Prostate gland (tissue), 2 donors: ENCODE data around the gene EP400.

Experiments
- POLR2A ChIP-seq: fragments of 450-650 bp; IDR thresholded peaks from one replicate; pipeline ENCODE4 v1.6.1; 2016; ENCODE audit warnings: antibody characterized with exemption, mild to moderate bottlenecking
- TF ChIP-seq, protein P1 (sequence below), 4 experiments: fragments of 200-600 bp in 2 of 4; fragments of 450-650 bp in 2 of 4; sonication (generic) in 2 of 4; IDR thresholded peaks; 1 replicate in 3 of 4; 2 replicates in 1 of 4; pipeline ENCODE4 v1.5.1; 2016 to 2019; ENCODE audit warnings: antibody characterized with exemption in 4 of 4, mild to moderate bottlenecking in 2 of 4, moderate library complexity in 2 of 4

DNA sequence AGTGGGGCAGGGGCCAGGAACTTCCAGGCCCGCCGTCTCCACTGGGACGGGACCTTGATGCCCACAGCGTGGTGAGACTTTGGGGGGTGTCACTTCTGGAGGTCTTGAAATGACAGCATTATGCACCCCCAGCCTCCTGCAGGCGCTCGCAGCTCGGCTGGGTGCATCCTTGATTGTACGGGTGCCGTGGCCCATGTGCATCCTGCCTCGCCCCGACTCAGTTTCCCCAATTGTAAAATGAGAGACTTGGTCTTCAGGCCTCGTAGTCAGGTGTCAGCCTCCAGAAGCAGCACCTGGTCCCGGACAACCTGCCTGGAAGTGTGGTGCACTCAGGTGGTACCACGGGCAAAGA, 29.6 kb upstream of the EP400 start:
- TF ChIP-seq POLR2A: no peak
- TF ChIP-seq, protein P1, sequence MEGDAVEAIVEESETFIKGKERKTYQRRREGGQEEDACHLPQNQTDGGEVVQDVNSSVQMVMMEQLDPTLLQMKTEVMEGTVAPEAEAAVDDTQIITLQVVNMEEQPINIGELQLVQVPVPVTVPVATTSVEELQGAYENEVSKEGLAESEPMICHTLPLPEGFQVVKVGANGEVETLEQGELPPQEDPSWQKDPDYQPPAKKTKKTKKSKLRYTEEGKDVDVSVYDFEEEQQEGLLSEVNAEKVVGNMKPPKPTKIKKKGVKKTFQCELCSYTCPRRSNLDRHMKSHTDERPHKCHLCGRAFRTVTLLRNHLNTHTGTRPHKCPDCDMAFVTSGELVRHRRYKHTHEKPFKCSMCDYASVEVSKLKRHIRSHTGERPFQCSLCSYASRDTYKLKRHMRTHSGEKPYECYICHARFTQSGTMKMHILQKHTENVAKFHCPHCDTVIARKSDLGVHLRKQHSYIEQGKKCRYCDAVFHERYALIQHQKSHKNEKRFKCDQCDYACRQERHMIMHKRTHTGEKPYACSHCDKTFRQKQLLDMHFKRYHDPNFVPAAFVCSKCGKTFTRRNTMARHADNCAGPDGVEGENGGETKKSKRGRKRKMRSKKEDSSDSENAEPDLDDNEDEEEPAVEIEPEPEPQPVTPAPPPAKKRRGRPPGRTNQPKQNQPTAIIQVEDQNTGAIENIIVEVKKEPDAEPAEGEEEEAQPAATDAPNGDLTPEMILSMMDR (IDR thresholded peaks at IDR 0.05): no peak
